ENCODE measurements around the gene PID1. TPM values are rescaled to one million over a fixed set of nuclear protein-coding genes. Genes with fewer than 3 reads are reported as not detected.
A peak's percentile ranks its signal among the peaks of the same experiment; 100 is the strongest.

PID1 gene
- total RNA-seq, 1 donor from 2014 or later, result 10.7 TPM

DNA sequence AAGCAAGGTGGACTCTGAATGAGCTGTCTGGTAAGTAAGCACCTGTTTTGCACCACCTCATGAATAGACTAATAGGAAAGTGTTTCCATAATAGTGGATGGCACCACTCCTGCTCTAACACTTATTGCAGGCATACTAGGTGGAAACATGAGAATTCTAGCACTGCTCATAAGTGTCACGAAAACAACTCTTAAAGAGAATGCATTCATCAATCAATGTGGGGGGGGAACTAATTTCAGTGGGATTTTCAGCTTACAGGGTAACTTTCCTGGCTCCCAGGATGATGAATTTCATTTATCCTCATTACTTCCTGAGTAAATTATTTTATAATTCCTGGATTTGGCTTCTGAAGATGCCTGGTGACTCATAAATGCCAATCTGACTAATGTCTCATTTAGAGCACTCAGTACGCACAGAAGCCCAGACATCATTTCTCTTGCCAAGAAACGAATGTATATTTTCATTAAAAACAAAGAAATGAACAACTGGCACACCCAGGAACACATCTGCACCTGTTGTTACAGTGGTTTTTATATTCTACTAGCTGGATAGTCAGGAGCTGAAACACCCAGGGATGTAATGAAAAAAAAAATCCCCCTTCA lies 129.6 kb downstream of the PID1 start:
- no peak overlapping the region for H3K9ac ChIP-seq (ENCODE audit: low read length)
- H3K27me3 ChIP-seq (ENCODE audit: insufficient read depth, low read length), result no peaks in the 10 kb centered on the region
- H4K20me1 ChIP-seq (ENCODE audit: insufficient read depth, low read length), result no peaks in the 10 kb centered on the region
- H3K4me1 ChIP-seq (ENCODE audit: insufficient read depth, low read length), result peaks cover 9% of the 10 kb centered on the region
- no peaks in the 10 kb centered on the region for H3K9me3 ChIP-seq (ENCODE audit: insufficient read depth, low read depth, low read length)
- H3K79me2 ChIP-seq (ENCODE audit: insufficient read depth, low read length), result no peaks in the 10 kb centered on the region
- Mint-ChIP-seq H3K27me3 (ENCODE audit: low read depth, unreplicated experiment) (no peaks in the 10 kb centered on the region), H3K4me1 (ENCODE audit: low read depth, unreplicated experiment) (peaks cover 14% of the 10 kb centered on the region), H3K4me3 (ENCODE audit: unreplicated experiment) (no peak overlapping the region), H3K36me3 (ENCODE audit: low read depth, unreplicated experiment) (no peaks in the 10 kb centered on the region), H3K9me3 (ENCODE audit: unreplicated experiment) (peaks cover 2% of the 10 kb centered on the region), H3K27ac (ENCODE audit: unreplicated experiment) (no peak overlapping the region)
- DNase-seq (ENCODE audit: low read depth), result peak; percentile 83
- TF ChIP-seq, protein P1, sequence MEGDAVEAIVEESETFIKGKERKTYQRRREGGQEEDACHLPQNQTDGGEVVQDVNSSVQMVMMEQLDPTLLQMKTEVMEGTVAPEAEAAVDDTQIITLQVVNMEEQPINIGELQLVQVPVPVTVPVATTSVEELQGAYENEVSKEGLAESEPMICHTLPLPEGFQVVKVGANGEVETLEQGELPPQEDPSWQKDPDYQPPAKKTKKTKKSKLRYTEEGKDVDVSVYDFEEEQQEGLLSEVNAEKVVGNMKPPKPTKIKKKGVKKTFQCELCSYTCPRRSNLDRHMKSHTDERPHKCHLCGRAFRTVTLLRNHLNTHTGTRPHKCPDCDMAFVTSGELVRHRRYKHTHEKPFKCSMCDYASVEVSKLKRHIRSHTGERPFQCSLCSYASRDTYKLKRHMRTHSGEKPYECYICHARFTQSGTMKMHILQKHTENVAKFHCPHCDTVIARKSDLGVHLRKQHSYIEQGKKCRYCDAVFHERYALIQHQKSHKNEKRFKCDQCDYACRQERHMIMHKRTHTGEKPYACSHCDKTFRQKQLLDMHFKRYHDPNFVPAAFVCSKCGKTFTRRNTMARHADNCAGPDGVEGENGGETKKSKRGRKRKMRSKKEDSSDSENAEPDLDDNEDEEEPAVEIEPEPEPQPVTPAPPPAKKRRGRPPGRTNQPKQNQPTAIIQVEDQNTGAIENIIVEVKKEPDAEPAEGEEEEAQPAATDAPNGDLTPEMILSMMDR (IDR thresholded peaks at IDR 0.05; ENCODE audit: insufficient read depth, low read depth, low read length), result no peak
- no peak for TF ChIP-seq EZH2 (IDR thresholded peaks at IDR 0.05; ENCODE audit: insufficient read depth, low read length)
- FAIRE-seq, result no peak
- H2AFZ ChIP-seq (ENCODE audit: low read depth, low read length), result no peak overlapping the region
- no peaks in the 10 kb centered on the region for H3K36me3 ChIP-seq (ENCODE audit: insufficient read depth, low read length)
- H3K27ac ChIP-seq (ENCODE audit: low read depth, low read length), result no peak overlapping the region
- no peak overlapping the region for H3K4me2 ChIP-seq (ENCODE audit: low read length)
- no peak overlapping the region for H3K4me3 ChIP-seq (ENCODE audit: insufficient read depth, low read depth, low read length)

DNA sequence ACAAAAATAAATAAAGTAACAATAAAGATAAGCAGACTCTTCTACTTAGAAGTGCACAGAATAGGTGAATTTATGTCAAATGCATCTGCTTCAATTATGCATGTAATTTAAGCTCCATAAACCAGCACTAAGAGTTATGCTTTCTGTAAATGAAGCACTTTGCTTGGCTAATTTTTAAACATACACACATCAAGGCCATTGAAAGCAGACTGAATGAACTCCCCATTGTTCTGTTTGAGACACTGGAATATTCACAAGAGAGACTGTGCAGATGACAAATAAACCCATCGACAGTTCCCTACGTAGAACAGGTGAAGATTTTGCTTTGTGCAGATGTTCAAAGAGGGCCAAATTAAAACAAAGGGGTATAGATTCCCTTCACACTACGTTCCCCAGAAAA lies 133.4 kb downstream of the PID1 start:
- DNase-seq (ENCODE audit: low read depth) (no peak), FAIRE-seq (no peak)
- Histone ChIP-seq H3K27me3 (ENCODE audit: insufficient read depth, low read length) (no peaks in the 10 kb centered on the region), H3K4me1 (ENCODE audit: insufficient read depth, low read length) (peaks cover 9% of the 10 kb centered on the region), H3K36me3 (ENCODE audit: insufficient read depth, low read length) (no peaks in the 10 kb centered on the region), H3K4me2 (ENCODE audit: low read length) (no peak overlapping the region), H4K20me1 (ENCODE audit: insufficient read depth, low read length) (no peaks in the 10 kb centered on the region), H2AFZ (ENCODE audit: low read depth, low read length) (no peak overlapping the region), H3K4me3 (ENCODE audit: insufficient read depth, low read depth, low read length) (no peak overlapping the region), H3K79me2 (ENCODE audit: insufficient read depth, low read length) (no peaks in the 10 kb centered on the region), H3K27ac (ENCODE audit: low read depth, low read length) (no peak overlapping the region), H3K9ac (ENCODE audit: low read length) (no peak overlapping the region), H3K9me3 (ENCODE audit: insufficient read depth, low read depth, low read length) (no peaks in the 10 kb centered on the region)
- Mint-ChIP-seq H3K4me3 (ENCODE audit: unreplicated experiment) (no peak overlapping the region), H3K27ac (ENCODE audit: unreplicated experiment) (no peak overlapping the region), H3K9me3 (ENCODE audit: unreplicated experiment) (peaks cover 2% of the 10 kb centered on the region), H3K4me1 (ENCODE audit: low read depth, unreplicated experiment) (peaks cover 14% of the 10 kb centered on the region), H3K27me3 (ENCODE audit: low read depth, unreplicated experiment) (no peaks in the 10 kb centered on the region), H3K36me3 (ENCODE audit: low read depth, unreplicated experiment) (peaks cover 4% of the 10 kb centered on the region)
- no peak for TF ChIP-seq EZH2 (IDR thresholded peaks at IDR 0.05; ENCODE audit: insufficient read depth, low read length)
- TF ChIP-seq, protein P1 (IDR thresholded peaks at IDR 0.05; ENCODE audit: insufficient read depth, low read depth, low read length), result no peak

DNA sequence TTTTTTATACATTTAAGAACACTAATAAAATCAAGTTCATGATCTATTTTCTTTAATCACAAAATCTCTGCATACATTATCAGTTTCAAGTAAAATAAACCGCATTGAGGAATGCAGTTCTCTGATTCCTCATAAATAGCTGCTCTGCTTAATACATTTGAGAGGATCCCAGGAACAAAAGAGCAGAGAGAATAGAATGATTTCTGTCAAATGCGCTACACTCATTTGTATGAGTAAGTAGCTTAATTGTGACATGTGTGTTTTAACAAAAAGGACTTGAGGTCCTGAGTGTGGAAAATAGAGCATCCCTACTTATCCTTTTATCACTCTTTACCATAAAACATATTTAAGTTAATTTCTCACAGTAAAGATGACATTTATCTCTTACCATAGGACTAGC lies 134.0 kb downstream of the PID1 start:
- no peak for FAIRE-seq
- TF ChIP-seq EZH2 (IDR thresholded peaks at IDR 0.05; ENCODE audit: insufficient read depth, low read length), result no peak
- TF ChIP-seq, protein P1 (IDR thresholded peaks at IDR 0.05; ENCODE audit: insufficient read depth, low read depth, low read length), result no peak
- no peak overlapping the region for H3K27ac Mint-ChIP-seq (ENCODE audit: unreplicated experiment)
- no peaks in the 10 kb centered on the region for H3K9me3 ChIP-seq (ENCODE audit: insufficient read depth, low read depth, low read length)
- H3K4me3 Mint-ChIP-seq (ENCODE audit: unreplicated experiment), result no peak overlapping the region
- DNase-seq (ENCODE audit: low read depth), result no peak
- H3K4me3 ChIP-seq (ENCODE audit: insufficient read depth, low read depth, low read length), result no peak overlapping the region
- no peaks in the 10 kb centered on the region for H3K27me3 ChIP-seq (ENCODE audit: insufficient read depth, low read length)
- peaks cover 12% of the 10 kb centered on the region for H3K4me1 Mint-ChIP-seq (ENCODE audit: low read depth, unreplicated experiment)
- no peaks in the 10 kb centered on the region for H3K36me3 ChIP-seq (ENCODE audit: insufficient read depth, low read length)
- H3K9ac ChIP-seq (ENCODE audit: low read length), result no peak overlapping the region
- no peak overlapping the region for H3K27ac ChIP-seq (ENCODE audit: low read depth, low read length)
- peaks cover 9% of the 10 kb centered on the region for H3K4me1 ChIP-seq (ENCODE audit: insufficient read depth, low read length)
- no peaks in the 10 kb centered on the region for H3K79me2 ChIP-seq (ENCODE audit: insufficient read depth, low read length)
- no peak overlapping the region for H3K4me2 ChIP-seq (ENCODE audit: low read length)
- peaks cover 2% of the 10 kb centered on the region for H3K9me3 Mint-ChIP-seq (ENCODE audit: unreplicated experiment)
- H2AFZ ChIP-seq (ENCODE audit: low read depth, low read length), result no peak overlapping the region
- no peaks in the 10 kb centered on the region for H4K20me1 ChIP-seq (ENCODE audit: insufficient read depth, low read length)
- no peaks in the 10 kb centered on the region for H3K27me3 Mint-ChIP-seq (ENCODE audit: low read depth, unreplicated experiment)
- H3K36me3 Mint-ChIP-seq (ENCODE audit: low read depth, unreplicated experiment), result peaks cover 4% of the 10 kb centered on the region
